ENCODE data around the gene DGAT2L6.
"Not testable (repeated sequence)": the region's sequence is repeated elsewhere in the genome, so short reads cannot be mapped to it uniquely, and the experiment has no call there.

DGAT2L6 gene

GRCh38 chrX:70174754-70175153, 2.5 kb upstream of the DGAT2L6 start:
- H3K36me3 ChIP-seq (ENCODE audit: insufficient read depth, low read length), result no peaks in the 10 kb centered on the region
- H3K9me3 ChIP-seq (ENCODE audit: low read depth, low read length), result no peaks in the 10 kb centered on the region
- no peak overlapping the region for H3K4me3 ChIP-seq
- DNase-seq (ENCODE audit: low read depth, low spot score), result no peak
- no peak overlapping the region for H3K9ac ChIP-seq (ENCODE audit: insufficient read length)
- TF ChIP-seq FOXP2 (optimal IDR thresholded peaks at IDR 0.05; ENCODE audit: control extremely low read depth, extremely low read length, insufficient read depth) (no peak), POLR2AphosphoS5 (IDR thresholded peaks at IDR 0.05; ENCODE audit: borderline replicate concordance, low read depth, low read length) (no peak), EZH2 (IDR thresholded peaks at IDR 0.05) (no peak)
- no peak overlapping the region for H3K27ac ChIP-seq

- Histone ChIP-seq H3K9me3 (ENCODE audit: low read depth, low read length) (no peaks in the 10 kb centered on the region), H3K4me3 (no peak overlapping the region), H3K36me3 (ENCODE audit: insufficient read depth, low read length) (no peaks in the 10 kb centered on the region), H3K27ac (no peak overlapping the region), H3K9ac (ENCODE audit: insufficient read length) (no peak overlapping the region)
- DNase-seq (ENCODE audit: low read depth, low spot score), result no peak
- TF ChIP-seq EZH2 (IDR thresholded peaks at IDR 0.05), result no peak
- no peak for TF ChIP-seq FOXP2 (optimal IDR thresholded peaks at IDR 0.05; ENCODE audit: control extremely low read depth, extremely low read length, insufficient read depth)
- TF ChIP-seq POLR2AphosphoS5 (IDR thresholded peaks at IDR 0.05; ENCODE audit: borderline replicate concordance, low read depth, low read length), result no peak
Measured at GRCh38 chrX:70175338-70175737, 1.9 kb upstream of the DGAT2L6 start.

DNA sequence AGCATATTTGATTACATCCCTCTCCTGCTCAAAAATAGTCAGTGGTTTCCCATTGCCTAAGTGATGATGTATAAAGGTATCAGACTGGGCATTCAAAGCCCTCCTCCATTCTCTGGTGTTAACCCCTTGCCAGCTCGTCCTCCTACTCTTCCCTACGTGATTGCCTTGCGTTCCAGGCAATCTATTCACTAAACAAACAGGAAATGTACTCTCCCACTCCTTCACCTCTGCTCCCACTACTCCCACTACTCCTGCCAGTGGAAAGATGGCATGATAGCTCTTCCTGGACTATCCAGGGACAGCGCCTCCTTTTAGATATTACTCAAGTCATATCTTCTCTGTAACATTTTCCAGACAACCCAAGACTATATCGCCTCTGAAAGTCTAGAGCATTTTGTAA, 5.8 kb downstream of the DGAT2L6 start:
- no peak overlapping the region for H3K4me3 ChIP-seq
- no peak overlapping the region for H3K9ac ChIP-seq (ENCODE audit: insufficient read length)
- DNase-seq (ENCODE audit: low read depth, low spot score), result no peak
- H3K27ac ChIP-seq, result no peak overlapping the region
- no peaks in the 10 kb centered on the region for H3K9me3 ChIP-seq (ENCODE audit: low read depth, low read length)
- TF ChIP-seq FOXP2 (optimal IDR thresholded peaks at IDR 0.05; ENCODE audit: control extremely low read depth, extremely low read length, insufficient read depth) (no peak), EZH2 (IDR thresholded peaks at IDR 0.05) (no peak), POLR2AphosphoS5 (IDR thresholded peaks at IDR 0.05; ENCODE audit: borderline replicate concordance, low read depth, low read length) (no peak)
- no peaks in the 10 kb centered on the region for H3K36me3 ChIP-seq (ENCODE audit: insufficient read depth, low read length)

GRCh38 chrX:70190225-70190624, 12.9 kb downstream of the DGAT2L6 start:
- no peak for TF ChIP-seq EZH2 (IDR thresholded peaks at IDR 0.05)
- no peak for TF ChIP-seq FOXP2 (optimal IDR thresholded peaks at IDR 0.05; ENCODE audit: control extremely low read depth, extremely low read length, insufficient read depth)
- no peak for TF ChIP-seq POLR2AphosphoS5 (IDR thresholded peaks at IDR 0.05; ENCODE audit: borderline replicate concordance, low read depth, low read length)
- Histone ChIP-seq H3K4me3 (no peak overlapping the region), H3K9ac (ENCODE audit: insufficient read length) (no peak overlapping the region), H3K36me3 (ENCODE audit: insufficient read depth, low read length) (no peaks in the 10 kb centered on the region), H3K27ac (no peak overlapping the region), H3K9me3 (ENCODE audit: low read depth, low read length) (no peaks in the 10 kb centered on the region)
- no peak for DNase-seq (ENCODE audit: low read depth, low spot score)

DNA sequence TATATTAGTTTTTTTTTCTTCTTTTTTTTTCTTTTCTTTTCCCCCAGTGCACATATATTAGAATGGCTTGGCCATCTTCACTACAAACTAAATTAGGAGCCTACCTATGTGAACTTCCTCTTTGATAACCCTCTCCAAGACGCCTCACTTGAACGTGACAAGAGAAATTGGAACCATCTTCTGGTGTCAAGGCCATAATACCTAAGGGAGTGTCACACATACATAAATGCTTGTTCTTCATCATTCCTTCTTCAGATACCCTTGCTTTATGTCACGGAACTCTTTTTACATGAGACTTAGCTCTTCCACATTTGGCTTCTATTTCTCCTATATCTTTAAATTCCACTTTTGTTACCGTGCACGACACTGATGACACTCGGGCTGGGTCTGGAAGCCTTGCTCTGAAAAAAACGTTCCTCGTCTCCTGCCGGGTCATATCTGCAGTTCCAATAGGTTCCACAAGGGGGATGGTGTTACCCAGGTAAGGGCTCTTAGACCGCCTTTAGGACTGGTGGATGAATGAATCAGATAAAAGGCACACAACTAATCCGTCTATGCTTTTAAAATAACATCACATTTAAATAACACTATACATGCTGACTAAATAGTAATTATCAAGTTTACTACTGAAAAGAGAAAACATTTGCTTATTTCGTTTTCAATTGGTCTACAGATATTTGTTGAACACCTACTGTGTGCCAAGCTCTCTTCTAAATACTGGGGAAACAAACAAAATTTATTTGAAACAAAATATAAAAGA, 19.9 kb downstream of the DGAT2L6 start:
- no peak for DNase-seq (ENCODE audit: low read depth, low spot score)
- Histone ChIP-seq H3K9me3 (ENCODE audit: low read depth, low read length) (no peaks in the 10 kb centered on the region), H3K4me3 (no peak overlapping the region), H3K36me3 (ENCODE audit: insufficient read depth, low read length) (no peaks in the 10 kb centered on the region), H3K27ac (no peak overlapping the region), H3K9ac (ENCODE audit: insufficient read length) (no peak overlapping the region)
- TF ChIP-seq POLR2AphosphoS5 (IDR thresholded peaks at IDR 0.05; ENCODE audit: borderline replicate concordance, low read depth, low read length) (no peak), FOXP2 (optimal IDR thresholded peaks at IDR 0.05; ENCODE audit: control extremely low read depth, extremely low read length, insufficient read depth) (no peak), EZH2 (IDR thresholded peaks at IDR 0.05) (no peak)

GRCh38 chrX:70201732-70202131, 24.4 kb downstream of the DGAT2L6 start:
- Histone ChIP-seq H3K9ac (ENCODE audit: insufficient read length) (no peak overlapping the region), H3K36me3 (ENCODE audit: insufficient read depth, low read length) (no peaks in the 10 kb centered on the region), H3K4me3 (no peak overlapping the region), H3K27ac (no peak overlapping the region), H3K9me3 (ENCODE audit: low read depth, low read length) (no peaks in the 10 kb centered on the region)
- no peak for DNase-seq (ENCODE audit: low read depth, low spot score)
- no peak for TF ChIP-seq FOXP2 (optimal IDR thresholded peaks at IDR 0.05; ENCODE audit: control extremely low read depth, extremely low read length, insufficient read depth)

DNA sequence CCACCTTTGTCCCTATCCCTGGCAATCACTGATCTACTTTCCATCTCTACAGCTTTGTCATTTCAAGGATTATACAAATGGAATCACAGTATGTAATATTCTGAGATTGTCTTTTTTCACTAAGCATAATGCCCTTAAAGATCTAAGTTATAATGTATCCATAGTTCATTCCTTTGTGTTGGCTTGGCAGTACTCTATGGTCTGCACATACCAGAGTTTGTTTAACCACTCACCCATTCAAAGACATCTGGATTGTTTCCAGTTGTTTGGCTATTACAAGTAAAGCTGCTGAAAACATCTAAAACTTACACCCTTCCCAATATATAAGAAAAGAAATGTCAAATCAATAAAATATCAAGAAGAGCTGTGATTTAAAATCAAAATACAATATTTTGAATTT, 31.2 kb downstream of the DGAT2L6 start:
- Histone ChIP-seq H3K9ac (ENCODE audit: insufficient read length) (no peak overlapping the region), H3K4me3 (no peak overlapping the region), H3K27ac (no peak overlapping the region), H3K9me3 (ENCODE audit: low read depth, low read length) (no peaks in the 10 kb centered on the region), H3K36me3 (ENCODE audit: insufficient read depth, low read length) (no peaks in the 10 kb centered on the region)
- TF ChIP-seq EZH2 (IDR thresholded peaks at IDR 0.05) (no peak), FOXP2 (optimal IDR thresholded peaks at IDR 0.05; ENCODE audit: control extremely low read depth, extremely low read length, insufficient read depth) (no peak)
- DNase-seq (ENCODE audit: low read depth, low spot score), result no peak

- DNase-seq (ENCODE audit: low read depth, low spot score); H3K9me3 ChIP-seq (ENCODE audit: low read depth, low read length); H3K4me3 ChIP-seq; H3K9ac ChIP-seq (ENCODE audit: insufficient read length); H3K36me3 ChIP-seq (ENCODE audit: insufficient read depth, low read length); H3K27ac ChIP-seq: not testable (repeated sequence)
Measured at GRCh38 chrX:70209570-70209969, 32.3 kb downstream of the DGAT2L6 start.
